ENCODE measurements around the gene SPCS2. TPM values are rescaled to one million over a fixed set of nuclear protein-coding genes. Genes with fewer than 3 reads are reported as not detected.
A peak's percentile ranks its signal among the peaks of the same experiment; 100 is the strongest.

SPCS2 gene
- total RNA-seq, 1 experiment from 2014 or later, result 116 TPM

- TF ChIP-seq PRDM15 (CRISPR knock-in tag; IDR thresholded peaks at IDR 0.05) (no peak), ESRRA (CRISPR knock-in tag; IDR thresholded peaks at IDR 0.05; ENCODE audit: borderline replicate concordance) (no peak), ZNF263 (CRISPR knock-in tag; IDR thresholded peaks at IDR 0.05; ENCODE audit: low read depth) (no peak), TCF7 (CRISPR knock-in tag; IDR thresholded peaks at IDR 0.05; ENCODE audit: low read depth) (no peak), GABPB1 (CRISPR knock-in tag; IDR thresholded peaks at IDR 0.05) (no peak)
Measured at GRCh38 chr11:74949753-74950137, 679 bp downstream of the SPCS2 start (continued).

- peak overlapping the region; percentile 98; the same call in 1 of the 2 replicates for H3K27ac Mint-ChIP-seq
- TF ChIP-seq ZNF121 (CRISPR knock-in tag; IDR thresholded peaks at IDR 0.05) (0 out of 2 replicates have a peak, but pooled peaks have one; percentile 76), E2F4 (CRISPR knock-in tag; IDR thresholded peaks at IDR 0.05; ENCODE audit: borderline replicate concordance, low read depth) (no peak), CREM (CRISPR knock-in tag; IDR thresholded peaks at IDR 0.05) (no peak), TP53 (CRISPR knock-in tag; IDR thresholded peaks at IDR 0.05) (no peak), GABPB1 (CRISPR knock-in tag; IDR thresholded peaks at IDR 0.05) (no peak), SP1 (CRISPR knock-in tag; conservative IDR thresholded peaks at IDR 0.05) (no peak), FOXP4 (CRISPR knock-in tag; IDR thresholded peaks at IDR 0.05) (no peak), GRHL2 (CRISPR knock-in tag; IDR thresholded peaks at IDR 0.05; ENCODE audit: insufficient replicate concordance, severe bottlenecking) (no peak)
- DNase-seq (ENCODE audit: low spot score), result no peak
- no peaks in the 10 kb centered on the region for H3K9me3 Mint-ChIP-seq
- ATAC-seq, result no peak
- ChIA-PET POLR2A (interaction anchor here (2.0 kb wide), 1 partner anchor 39 kb away, joined by 8 read pairs; the partner anchor contains the start of gene NEU3), CTCF (interaction anchor here (1.6 kb wide), 1 partner anchor 21 kb away, joined by 7 read pairs; no protein-coding TSS in a partner anchor)
- peaks cover 17% of the 10 kb centered on the region for H3K4me1 Mint-ChIP-seq
- no peaks in the 10 kb centered on the region for H3K27me3 Mint-ChIP-seq (ENCODE audit: low read depth)
- peaks cover 11% of the 10 kb centered on the region; the same call in 1 of the 2 replicates for H3K36me3 Mint-ChIP-seq
- peak overlapping the region; percentile 99 for H3K4me3 Mint-ChIP-seq
Measured at GRCh38 chr11:74950374-74950969, 1.4 kb downstream of the SPCS2 start.

DNA sequence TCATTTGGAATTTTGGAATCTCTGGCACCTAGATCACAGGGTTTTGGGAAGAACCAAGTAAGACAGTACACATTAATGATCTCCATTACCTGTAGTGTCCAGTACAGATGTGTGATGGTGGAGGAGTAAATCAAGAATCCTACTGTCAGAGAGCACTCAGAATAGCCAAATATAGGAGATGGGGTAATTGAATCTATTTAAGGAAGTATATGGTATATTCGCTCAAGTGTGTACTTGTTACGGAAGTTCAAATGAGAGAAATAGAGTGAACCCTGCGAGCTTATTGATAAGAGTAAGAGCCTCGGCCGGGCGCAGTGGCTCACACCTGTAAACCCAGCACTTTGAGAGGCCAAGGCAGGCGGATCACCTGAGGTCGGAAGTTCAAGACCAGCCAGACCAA is 2.2 kb downstream of the SPCS2 start:
- no peaks in the 10 kb centered on the region for H3K9me3 Mint-ChIP-seq
- H3K36me3 Mint-ChIP-seq, result peaks cover 11% of the 10 kb centered on the region; the same call in 1 of the 2 replicates
- ATAC-seq, result no peak
- POLR2A ChIA-PET, result no interaction called here
- no peak for DNase-seq (ENCODE audit: low spot score)
- peak overlapping the region; percentile 99; the same call in 1 of the 2 replicates for H3K4me3 Mint-ChIP-seq
- H3K27me3 Mint-ChIP-seq (ENCODE audit: low read depth), result no peaks in the 10 kb centered on the region
- peak overlapping the region; percentile 13; the same call in 1 of the 2 replicates for H3K27ac Mint-ChIP-seq
- CTCF ChIA-PET, result no interaction called here
- peaks cover 17% of the 10 kb centered on the region for H3K4me1 Mint-ChIP-seq
- no peak for TF ChIP-seq JAZF1 (CRISPR knock-in tag; IDR thresholded peaks at IDR 0.05)
- TF ChIP-seq FOXK1 (CRISPR knock-in tag; IDR thresholded peaks at IDR 0.05), result no peak
- TF ChIP-seq ZNF416 (CRISPR knock-in tag; IDR thresholded peaks at IDR 0.05), result no peak
- TF ChIP-seq HMGA2 (CRISPR knock-in tag; IDR thresholded peaks at IDR 0.05), result no peak
- no peak for TF ChIP-seq MAX (CRISPR knock-in tag; IDR thresholded peaks at IDR 0.05)
- TF ChIP-seq CBFB (CRISPR knock-in tag; IDR thresholded peaks at IDR 0.05; ENCODE audit: low read depth), result no peak
- no peak for TF ChIP-seq IRF1 (CRISPR knock-in tag; IDR thresholded peaks at IDR 0.05)
- no peak for TF ChIP-seq SOX15 (CRISPR knock-in tag; IDR thresholded peaks at IDR 0.05)
- no peak for TF ChIP-seq ZNF512 (CRISPR knock-in tag; IDR thresholded peaks at IDR 0.05; ENCODE audit: borderline replicate concordance)
- TF ChIP-seq OVOL2 (CRISPR knock-in tag; IDR thresholded peaks at IDR 0.05; ENCODE audit: borderline replicate concordance), result no peak
- TF ChIP-seq GTF2I (CRISPR knock-in tag; conservative IDR thresholded peaks at IDR 0.05), result no peak
- no peak for TF ChIP-seq NR2C2 (CRISPR knock-in tag; IDR thresholded peaks at IDR 0.05)
- TF ChIP-seq IRF2 (CRISPR knock-in tag; IDR thresholded peaks at IDR 0.05; ENCODE audit: borderline replicate concordance, low read depth), result no peak
- no peak for TF ChIP-seq NFE2L1 (CRISPR knock-in tag; IDR thresholded peaks at IDR 0.05)
- TF ChIP-seq TCF7 (CRISPR knock-in tag; IDR thresholded peaks at IDR 0.05; ENCODE audit: low read depth), result no peak
